ENCODE results near the gene TRMT1. TPM values are rescaled to one million over a fixed set of nuclear protein-coding genes. Genes with fewer than 3 reads are reported as not detected.
A peak's percentile ranks its signal among the peaks of the same experiment; 100 is the strongest.
"Not testable (repeated sequence)": the region's sequence is repeated elsewhere in the genome, so short reads cannot be mapped to it uniquely, and the experiment has no call there.

Gene TRMT1
- total RNA-seq, 8 experiments from 2014 or later = 21.8 to 59.3 (median 34.6) TPM

DNA sequence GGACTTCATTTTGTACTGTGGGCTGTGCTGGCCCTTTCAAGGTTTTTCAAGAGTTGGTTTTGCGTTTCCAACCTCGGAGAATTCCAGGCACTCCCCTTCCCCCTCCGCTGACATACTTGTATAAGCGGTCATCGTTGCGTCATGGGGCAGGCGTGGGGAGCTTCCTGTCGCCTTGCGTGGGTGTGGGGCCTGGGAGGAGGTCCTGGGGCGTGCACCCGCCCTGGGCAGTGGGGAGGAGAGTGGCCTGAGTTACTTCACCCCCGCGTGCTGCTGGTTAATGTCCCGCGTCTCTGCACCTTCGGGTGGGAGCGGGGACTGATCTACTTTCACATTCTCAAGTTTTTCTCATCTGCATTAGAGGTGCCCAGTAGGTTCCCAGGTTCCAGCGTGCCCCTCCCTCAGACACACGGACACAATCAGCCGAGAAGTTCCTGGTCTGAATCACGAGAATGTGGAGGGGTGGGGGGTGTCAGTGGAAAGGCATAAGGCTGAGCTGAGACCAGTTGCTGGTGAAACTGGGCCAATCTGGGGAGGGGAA is 37.8 kb upstream of the TRMT1 start:
- H3K4me3 ChIP-seq = peak overlapping the region; percentile 55 to 89 (median 82)
- in situ Hi-C loops (cut with MboI; ENCODE audit: low pct_unique_long_range_greater_than_20kb in 2 of 9, low sequenced_read_pairs in 9 of 9, unreplicated experiment in 9 of 9) = no loop called here
- H3K27ac ChIP-seq = peak overlapping the region; percentile 91 to 97
- WGBS, 10 experiments = 0 to 2% (median 0%) methylated on average over 1 to 7 of the region's 21 CpGs; no CpG with 5 or more reads in 4 of the 10 experiments
- peaks cover 6 to 7% of the 10 kb centered on the region in 2 donors for H3K4me1 ChIP-seq (replicated peaks in 1 of 2)
- ATAC-seq (replicated peaks in 6 of 8) = peak in 1 of 8 experiments; percentile 0

DNA sequence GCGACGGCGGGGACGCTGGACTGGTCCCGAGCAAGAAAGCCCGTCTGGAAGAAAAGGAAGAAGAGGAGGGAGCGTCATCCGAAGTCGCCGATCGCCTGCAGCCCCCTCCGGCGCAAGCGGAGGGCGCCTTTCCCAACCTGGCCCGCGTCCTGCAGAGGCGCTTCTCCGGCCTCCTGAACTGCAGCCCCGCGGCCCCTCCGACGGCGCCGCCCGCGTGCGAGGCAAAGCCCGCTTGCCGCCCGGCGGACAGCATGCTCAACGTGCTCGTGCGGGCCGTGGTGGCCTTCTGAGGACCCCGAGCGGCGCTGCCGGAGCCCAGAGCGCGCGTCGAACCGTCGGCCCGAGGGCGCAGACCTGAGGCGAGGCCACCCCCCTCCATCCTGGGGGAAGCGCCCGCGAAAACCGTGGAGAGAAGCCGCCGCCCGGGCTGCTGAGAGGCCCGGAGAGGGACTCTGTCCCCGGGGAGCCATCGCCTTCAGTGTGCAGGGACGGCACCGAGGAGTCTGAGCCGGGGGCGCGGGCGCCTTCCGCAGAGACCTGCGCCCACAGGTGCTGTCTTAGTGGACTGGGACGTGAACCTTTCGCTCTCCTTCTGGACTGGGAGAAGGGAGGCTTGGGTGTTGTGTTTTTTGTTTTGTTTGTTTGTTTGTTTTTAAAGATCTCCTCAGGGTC is 37.2 kb upstream of the TRMT1 start:
- in situ Hi-C loops (cut with MboI; ENCODE audit: low pct_unique_long_range_greater_than_20kb in 2 of 9, low sequenced_read_pairs in 9 of 9, unreplicated experiment in 9 of 9) = no loop called here
- ATAC-seq (replicated peaks in 6 of 8) = no peak
- 0 to 4% (median 0%) methylated on average over 3 to 49 of the region's 69 CpGs; no CpG with 5 or more reads in 5 of the 10 experiments for WGBS, 10 experiments
- Histone ChIP-seq H3K27ac (peak overlapping the region; percentile 91 to 97), H3K4me3 (peak overlapping the region; percentile 55 to 89 (median 82)), H3K4me1 (replicated peaks in 1 of 2) (peaks cover 6 to 9% of the 10 kb centered on the region in 2 donors)

- in situ Hi-C loops (cut with MboI; ENCODE audit: low pct_unique_long_range_greater_than_20kb in 2 of 9, low sequenced_read_pairs in 9 of 9, unreplicated experiment in 9 of 9) = no loop called here
- 0% methylated on average over 1 to 10 of the region's 59 CpGs; no CpG with 5 or more reads in 5 of the 10 experiments for WGBS, 10 experiments
- peak overlapping the region; percentile 55 to 89 (median 82) for H3K4me3 ChIP-seq
- H3K4me1 ChIP-seq (replicated peaks in 1 of 2) = peaks cover 6 to 9% of the 10 kb centered on the region in 2 donors
- H3K27ac ChIP-seq = peak overlapping the region; percentile 91 to 97
- peak; percentile 5 to 48 (median 40) for ATAC-seq (replicated peaks in 6 of 8)
Observed at GRCh38 chr19:13152974-13153568, 36.5 kb upstream of the TRMT1 start.

- in situ Hi-C loops (cut with MboI; ENCODE audit: low pct_unique_long_range_greater_than_20kb in 2 of 9, low sequenced_read_pairs in 9 of 9, unreplicated experiment in 9 of 9) = no loop called here
Observed at GRCh38 chr19:13152356-13152973, 35.9 kb upstream of the TRMT1 start.

DNA sequence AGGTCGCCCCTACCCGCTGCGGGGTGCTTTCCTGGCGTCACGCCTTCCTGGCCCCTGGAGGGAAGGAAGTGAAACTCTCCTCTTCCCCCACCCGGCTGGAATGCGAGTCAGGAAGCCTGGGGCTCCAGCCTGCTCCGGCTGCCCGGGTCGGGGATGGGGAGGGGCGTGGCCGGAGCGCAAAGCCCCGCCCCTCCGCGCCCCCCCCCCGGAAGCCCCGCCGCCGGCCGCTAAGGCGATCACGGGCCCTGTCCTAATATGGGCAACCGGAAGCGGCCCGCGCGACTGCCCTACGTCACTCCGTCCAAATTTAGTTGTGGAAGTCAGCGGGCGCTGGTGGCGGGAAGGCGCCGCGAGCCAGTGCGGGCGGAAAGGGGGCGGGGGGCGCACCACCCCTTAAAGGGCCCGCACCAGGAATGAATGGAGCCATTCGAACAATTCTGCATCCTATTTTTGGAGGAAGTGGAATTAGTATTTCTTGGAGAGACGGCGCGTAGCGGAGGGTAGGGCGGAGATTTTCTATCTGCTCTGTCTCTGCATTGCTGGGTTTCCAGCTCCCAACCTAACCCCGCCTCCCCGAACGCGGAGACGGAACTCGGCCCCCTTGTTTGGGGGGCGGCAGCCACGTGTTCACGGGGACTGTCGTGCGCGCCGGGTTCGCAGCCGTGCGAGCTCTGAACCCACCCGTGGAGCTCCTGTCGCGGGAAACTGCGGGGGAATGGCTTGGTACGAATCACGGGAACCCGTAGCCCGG is 35.2 kb upstream of the TRMT1 start:
- Histone ChIP-seq H3K27ac (peak overlapping the region; percentile 91 to 97), H3K4me1 (replicated peaks in 1 of 2) (peaks cover 6 to 9% of the 10 kb centered on the region in 2 donors), H3K4me3 (peak overlapping the region; percentile 55 to 89 (median 82))
- peak; percentile 12 to 65 (median 57) for ATAC-seq (replicated peaks in 6 of 8)
- in situ Hi-C loops (cut with MboI; ENCODE audit: low pct_unique_long_range_greater_than_20kb in 2 of 9, low sequenced_read_pairs in 9 of 9, unreplicated experiment in 9 of 9) = no loop called here
- WGBS, 10 experiments = 0 to 8% (median 0%) methylated on average over 1 to 22 of the region's 71 CpGs; no CpG with 5 or more reads in 5 of the 10 experiments

More at GRCh38 chr19:13152356-13152973, 35.9 kb upstream of the TRMT1 start:
- no peak for ATAC-seq (replicated peaks in 6 of 8)
- peaks cover 6 to 9% of the 10 kb centered on the region in 2 donors for H3K4me1 ChIP-seq (replicated peaks in 1 of 2)
- peak overlapping the region; percentile 91 to 97 for H3K27ac ChIP-seq
- 0% methylated on average over 2 to 10 of the region's 25 CpGs; no CpG with 5 or more reads in 3 of the 10 experiments for WGBS, 10 experiments
- peak overlapping the region; percentile 55 to 89 (median 82) for H3K4me3 ChIP-seq

GRCh38 chr19:13150931-13151604 is 34.5 kb upstream of the TRMT1 start:
- peak overlapping the region; percentile 55 to 89 (median 82) for H3K4me3 ChIP-seq
- in situ Hi-C loops (cut with MboI; ENCODE audit: low pct_unique_long_range_greater_than_20kb in 2 of 9, low sequenced_read_pairs in 9 of 9, unreplicated experiment in 9 of 9) = no loop called here
- H3K4me1 ChIP-seq (replicated peaks in 1 of 2) = peaks cover 3% of the 10 kb centered on the region in 2 donors
- no peak for ATAC-seq (replicated peaks in 6 of 8)
- 0 to 4% (median 0%) methylated on average over 2 to 10 of the region's 34 CpGs; no CpG with 5 or more reads in 7 of the 10 experiments for WGBS, 10 experiments
- peak overlapping the region; percentile 76 to 80 for H3K27ac ChIP-seq

- WGBS, 10 experiments = 0% methylated on average over 3 to 9 of the region's 51 CpGs; no CpG with 5 or more reads in 7 of the 10 experiments
- in situ Hi-C loops (cut with MboI; ENCODE audit: low pct_unique_long_range_greater_than_20kb in 2 of 9, low sequenced_read_pairs in 9 of 9, unreplicated experiment in 9 of 9) = no loop called here
Observed at GRCh38 chr19:13150187-13150930, 33.8 kb upstream of the TRMT1 start, which contains the start of the genes IER2 and STX10. Gene IER2, plus strand, starts transcription at chr19:13150411. Its CDS starts 2,776 bp downstream, at chr19:13153187. Gene STX10, minus strand, starts transcription at chr19:13150375. Its CDS starts 202 bp downstream, at chr19:13150173.

DNA sequence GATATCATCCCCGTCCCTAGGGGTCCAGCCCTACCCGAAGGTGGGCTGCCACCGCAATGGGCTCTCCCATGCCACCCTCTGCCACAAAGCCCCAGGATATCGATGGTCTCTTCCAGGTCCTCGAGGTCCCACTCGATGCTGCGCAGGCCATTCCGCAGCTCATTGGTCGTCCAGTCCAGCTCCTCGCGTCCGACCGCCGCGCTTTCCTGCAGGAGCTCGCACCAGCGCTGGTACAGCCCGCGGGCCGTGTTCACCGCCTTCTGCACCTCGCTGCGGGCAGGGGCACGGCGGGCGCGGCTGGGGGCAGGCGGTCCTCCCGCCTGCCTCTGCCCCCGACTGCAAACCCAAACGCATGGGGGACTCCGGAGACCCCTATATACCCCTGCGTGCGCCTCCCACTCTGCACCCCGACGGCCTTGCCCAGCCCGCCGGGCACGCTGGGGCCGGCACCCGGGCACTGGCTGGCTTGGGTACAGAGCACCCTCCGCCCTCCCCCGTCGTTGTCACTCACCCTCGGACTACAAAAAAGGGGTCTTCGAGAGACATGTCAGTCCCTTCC is 33.2 kb upstream of the TRMT1 start:
- peak overlapping the region; percentile 55 to 89 (median 82) for H3K4me3 ChIP-seq
- 0% methylated on average over 1 of the region's 46 CpGs; no CpG with 5 or more reads in 9 of the 10 experiments for WGBS, 10 experiments
- H3K27ac ChIP-seq = peak overlapping the region; percentile 43 to 80
- H3K4me1 ChIP-seq (replicated peaks in 1 of 2) = peaks cover 0 to 3% of the 10 kb centered on the region in 2 donors
- in situ Hi-C loops (cut with MboI; ENCODE audit: low pct_unique_long_range_greater_than_20kb in 2 of 9, low sequenced_read_pairs in 9 of 9, unreplicated experiment in 9 of 9) = no loop called here
- peak; percentile 1 to 10 (median 5) for ATAC-seq (replicated peaks in 6 of 8)

More at GRCh38 chr19:13150187-13150930, 33.8 kb upstream of the TRMT1 start, which contains the start of the genes IER2 and STX10:
- H3K27ac ChIP-seq = peak within 1 kb of the TSS; percentile 76 to 80
- H3K4me3 ChIP-seq = peak within 1 kb of the TSS; percentile 55 to 89 (median 82)
- H3K4me1 ChIP-seq (replicated peaks in 1 of 2) = peaks cover 0 to 3% of the 10 kb centered on the region in 2 donors
- peak; percentile 19 to 52 (median 47) for ATAC-seq (replicated peaks in 6 of 8)

- WGBS, 10 experiments = 0 to 72% (median 23%) methylated on average over 1 to 10 of the region's 17 CpGs; no CpG with 5 or more reads in 2 of the 10 experiments
- Histone ChIP-seq H3K4me3 (peak overlapping the region; percentile 55 to 89 (median 82)), H3K27ac (peak overlapping the region in 1 of 2 donors; percentile 43)
- ATAC-seq (replicated peaks in 6 of 8); H3K4me1 ChIP-seq (replicated peaks in 1 of 2); in situ Hi-C loops (cut with MboI; ENCODE audit: low pct_unique_long_range_greater_than_20kb in 2 of 9, low sequenced_read_pairs in 9 of 9, unreplicated experiment in 9 of 9): not testable (repeated sequence)
Observed at GRCh38 chr19:13149173-13149627, 32.7 kb upstream of the TRMT1 start.

DNA sequence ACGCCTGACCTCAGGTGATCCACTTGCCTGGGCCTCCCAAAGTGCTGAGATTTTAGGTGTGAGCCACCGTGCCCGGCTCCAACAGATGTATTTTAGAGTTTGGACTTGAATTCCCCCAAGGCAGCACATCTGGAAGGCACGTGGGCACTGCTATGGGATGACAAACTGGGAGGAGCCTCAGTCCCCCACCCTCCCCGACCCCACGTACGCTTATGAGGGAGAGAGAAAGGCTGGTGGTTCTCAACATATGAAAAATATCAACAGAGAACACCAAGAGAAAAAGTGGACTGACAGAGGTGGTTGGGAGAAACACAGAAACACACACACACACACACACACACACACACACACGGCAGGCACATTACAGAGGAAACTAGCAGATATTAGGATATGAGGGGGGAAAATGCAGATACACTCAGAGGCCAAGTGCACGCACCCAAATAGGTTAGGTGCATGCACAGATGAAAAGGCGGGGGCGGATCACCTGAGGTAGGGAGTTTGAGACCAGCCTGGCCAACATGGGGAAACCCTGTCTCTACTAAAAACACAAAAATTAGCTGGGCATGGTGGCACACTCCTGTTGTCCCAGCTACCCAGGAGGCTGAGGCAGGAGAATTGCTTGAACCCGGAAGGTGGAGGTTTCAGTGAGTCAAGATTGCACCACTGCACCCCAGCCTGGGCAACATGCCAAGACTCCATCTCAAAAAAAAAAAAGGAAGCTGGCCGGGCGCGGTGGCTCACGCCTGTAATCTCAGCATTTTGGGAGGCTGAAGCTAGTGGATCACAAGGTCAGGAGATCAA is 30.4 kb upstream of the TRMT1 start:
- ATAC-seq (replicated peaks in 6 of 8) = no peak
- in situ Hi-C loops (cut with MboI; ENCODE audit: low pct_unique_long_range_greater_than_20kb in 2 of 9, low sequenced_read_pairs in 9 of 9, unreplicated experiment in 9 of 9) = no loop called here
- 0 to 100% (median 81%) methylated on average over 1 to 8 of the region's 16 CpGs for WGBS, 10 experiments
- Histone ChIP-seq H3K4me1 (replicated peaks in 1 of 2) (peaks cover 0 to 3% of the 10 kb centered on the region in 2 donors), H3K4me3 (no peak overlapping the region), H3K27ac (no peak overlapping the region)

Measured in motor neuron (in vitro differentiated cells).